Head of caudate nucleus (tissue), 42 donors: ENCODE data around the gene STX16.

Experiments used
- DNase-seq, 42 donors: peaks; one replicate each; pipeline versions ENCODE4 v3.0.0 to v3.0.0-alpha.2; 2020 to 2021; ENCODE audit warnings: mixed read lengths in 7 of 42
- intact Hi-C: fragments of 100-400 bp; cut with DNase I; formaldehyde crosslinking; loops from one replicate; pipeline ENCODE4 v1.15.0; 2022

Gene STX16

GRCh38 chr20:58633161-58634053 lies 17.7 kb upstream of the STX16 start:
- intact Hi-C loops = no loop called here
- no peak for DNase-seq

GRCh38 chr20:58634059-58634458 lies 17.0 kb upstream of the STX16 start:
- intact Hi-C loops = no loop called here
- no peak for DNase-seq

DNA sequence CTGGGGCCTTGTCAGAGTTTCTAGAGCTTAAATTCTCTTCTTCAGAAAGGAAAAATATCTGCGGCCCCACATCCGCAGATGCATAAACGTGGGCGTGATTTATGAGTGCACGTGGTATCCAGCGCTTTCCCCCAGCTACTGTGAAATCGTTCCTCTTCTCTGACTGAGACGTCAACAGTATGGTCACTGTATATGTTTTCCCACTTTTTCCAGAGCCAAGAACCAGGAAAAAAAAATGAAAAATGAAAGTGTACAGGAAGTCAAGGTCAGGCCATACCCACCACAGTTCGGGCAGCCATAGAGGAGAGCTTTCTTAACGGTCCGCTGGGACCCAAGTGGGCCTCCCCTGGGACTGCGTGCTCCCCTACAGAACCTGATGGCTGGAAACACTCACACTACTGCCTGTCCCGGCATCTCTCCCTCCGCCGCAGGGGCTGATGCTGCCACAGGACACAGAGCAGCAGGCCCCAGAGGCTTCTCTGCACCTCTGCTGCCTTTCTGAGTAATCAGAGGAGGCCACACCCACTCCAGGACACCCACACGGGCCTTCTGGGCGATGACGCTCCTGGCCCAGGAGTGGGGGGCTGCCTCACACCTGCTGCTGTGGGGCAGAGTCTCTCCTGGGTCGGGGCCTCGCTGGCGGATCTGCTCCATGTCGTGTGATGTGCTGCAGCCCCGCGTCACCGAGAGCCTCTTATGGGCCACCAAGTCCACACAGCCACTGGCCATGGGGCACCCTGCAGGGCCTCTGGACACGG lies 16.4 kb upstream of the STX16 start:
- intact Hi-C loops = no loop called here
- peak in 1 of 42 donors; percentile 11 for DNase-seq

DNA sequence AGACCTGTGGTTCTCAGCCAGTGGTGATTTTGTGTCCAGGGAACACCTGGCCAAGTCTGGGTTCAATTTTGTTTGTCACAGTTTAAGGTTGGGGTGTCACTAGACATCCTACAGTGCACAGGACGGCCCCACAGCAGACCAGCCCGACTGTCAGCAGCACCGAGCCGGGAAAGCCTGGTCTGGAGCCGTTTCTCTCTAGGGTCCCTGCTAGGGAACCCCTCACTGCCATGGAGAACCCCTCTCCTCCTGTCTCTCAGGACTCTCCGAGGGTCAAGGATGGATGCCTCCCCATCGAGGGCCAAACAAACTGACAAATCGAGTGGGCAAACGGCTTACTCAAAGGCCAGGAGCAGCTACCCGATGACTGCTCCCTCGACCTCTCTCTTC lies 15.8 kb upstream of the STX16 start:
- intact Hi-C loops = no loop called here
- DNase-seq = peak in 2 of 42 donors; percentile 2 to 15

DNA sequence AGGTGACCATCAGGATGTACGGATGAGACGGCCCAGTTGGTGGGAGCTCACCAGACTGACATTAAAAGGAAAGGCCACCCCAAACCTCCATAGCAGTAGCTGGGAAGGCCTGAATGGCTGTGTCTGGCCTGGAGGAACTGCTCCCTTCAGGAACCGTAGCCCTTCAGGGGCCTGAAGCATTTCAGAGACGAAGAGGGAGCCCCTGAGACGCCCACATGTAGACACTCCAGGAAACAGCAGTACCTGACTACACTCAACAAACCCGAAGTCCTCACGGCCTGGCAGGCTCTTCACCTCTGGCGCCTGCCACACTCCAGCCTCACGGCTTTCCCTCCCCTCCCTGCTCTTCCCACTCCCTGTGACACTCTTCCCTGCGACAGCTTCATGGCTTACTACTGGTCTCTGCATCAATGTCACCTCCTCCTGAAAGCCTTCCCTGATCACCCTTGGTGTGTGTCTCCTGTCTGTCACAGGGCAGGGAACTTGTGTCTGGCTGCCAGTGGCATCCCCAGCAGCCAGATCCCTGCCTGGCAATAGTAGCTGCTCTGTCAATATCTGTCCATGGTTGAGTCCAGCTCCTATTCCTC lies 14.6 kb upstream of the STX16 start:
- DNase-seq = peak in 1 of 42 donors; percentile 11
- intact Hi-C loops = no loop called here

- intact Hi-C loops = no loop called here
- peak in 3 of 42 donors; percentile 21 to 46 (median 22) for DNase-seq
Observed at GRCh38 chr20:58636983-58637421, 14.1 kb upstream of the STX16 start.

DNA sequence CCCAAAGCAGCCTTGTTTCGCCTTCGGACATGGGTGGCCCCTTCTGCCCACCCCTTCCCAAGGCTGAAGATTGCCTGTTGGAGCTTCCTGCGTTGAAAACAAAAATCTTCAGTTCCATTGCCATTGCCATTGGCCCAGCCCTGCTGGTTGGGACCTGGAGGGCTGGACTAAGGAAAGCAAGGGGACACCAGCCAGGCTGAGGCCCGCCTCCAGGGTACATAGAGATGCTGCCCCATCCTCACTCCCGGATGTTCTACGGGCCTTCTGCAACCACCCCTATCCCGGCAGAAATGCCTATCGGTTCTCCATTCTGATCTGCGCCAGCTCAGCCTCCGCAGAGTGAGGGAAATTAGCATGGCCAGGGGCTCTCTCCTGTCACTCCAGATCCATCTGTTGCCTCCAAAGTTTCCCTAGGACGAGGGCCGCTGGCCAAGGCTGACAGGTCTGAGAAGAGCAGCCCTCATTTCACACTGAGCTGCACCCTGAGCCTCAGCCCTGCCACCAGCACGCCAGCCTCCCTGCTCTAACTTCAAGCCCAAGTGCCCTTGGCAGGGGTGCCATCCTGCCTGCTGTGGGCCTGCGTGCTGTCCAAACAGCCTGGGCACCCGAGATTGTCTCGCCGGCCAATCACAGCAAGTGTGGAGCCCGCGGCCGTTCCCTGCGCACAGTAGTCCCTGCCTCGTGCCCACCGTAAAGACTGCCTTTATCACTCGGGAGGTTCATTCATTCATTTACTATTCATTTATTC lies 13.4 kb upstream of the STX16 start:
- intact Hi-C loops = no loop called here
- DNase-seq = peak in 6 of 42 donors; percentile 12 to 46 (median 26)

DNA sequence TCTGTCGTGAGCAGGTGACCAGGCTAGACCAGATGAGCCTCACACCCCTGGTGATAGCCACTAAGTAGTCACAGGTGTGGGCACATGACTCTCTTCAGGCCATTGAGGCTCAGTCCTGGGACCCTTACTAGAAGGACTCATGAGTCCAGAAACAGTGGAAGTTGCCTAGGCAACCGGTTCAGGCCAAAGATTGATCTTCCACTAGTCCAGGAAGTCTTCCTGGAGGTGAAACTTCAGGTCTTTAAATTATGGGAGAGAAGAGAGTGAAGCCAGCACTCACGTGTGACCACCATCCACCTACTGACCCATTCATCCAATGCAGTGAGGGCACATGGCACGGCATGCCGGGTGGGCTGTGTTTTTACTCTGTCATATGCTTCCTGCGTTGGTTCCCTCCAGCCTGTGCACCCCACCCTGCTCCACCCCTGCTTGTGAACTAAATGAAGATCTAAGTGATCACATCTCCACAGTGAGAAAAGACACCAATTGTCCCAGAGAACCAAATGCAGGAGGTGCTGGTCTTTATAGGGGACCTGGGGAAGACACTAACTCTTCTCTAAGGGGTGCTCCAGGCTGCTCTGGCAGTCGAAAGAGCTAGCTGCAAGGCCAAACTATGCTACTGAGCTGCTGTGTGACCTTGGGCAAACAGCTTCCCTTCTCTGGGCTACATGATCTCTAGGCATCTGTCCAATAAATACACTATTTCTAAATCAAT lies 12.5 kb upstream of the STX16 start:
- intact Hi-C loops = no loop called here

GRCh38 chr20:58639182-58640146 lies 11.6 kb upstream of the STX16 start:
- intact Hi-C loops = loop anchor here (10.0 kb wide), 1 partner anchor 245 kb away; no protein-coding TSS in a partner anchor
- DNase-seq = peak in 2 of 42 donors; percentile 7 to 18

More for the DNA sequence above, 12.5 kb upstream of the STX16 start:
- peak in 1 of 42 donors; percentile 15 for DNase-seq

- intact Hi-C loops = loop anchor here (10.0 kb wide), 1 partner anchor 246 kb away; no protein-coding TSS in a partner anchor
- DNase-seq = peak in 2 of 42 donors; percentile 20 to 28
Observed at GRCh38 chr20:58640446-58640845, 10.6 kb upstream of the STX16 start.

GRCh38 chr20:58642441-58642840 lies 8.6 kb upstream of the STX16 start:
- intact Hi-C loops = loop anchor here (10.0 kb wide), 1 partner anchor 248 kb away; no protein-coding TSS in a partner anchor
- DNase-seq = peak in 4 of 42 donors; percentile 2 to 12 (median 4)

DNA sequence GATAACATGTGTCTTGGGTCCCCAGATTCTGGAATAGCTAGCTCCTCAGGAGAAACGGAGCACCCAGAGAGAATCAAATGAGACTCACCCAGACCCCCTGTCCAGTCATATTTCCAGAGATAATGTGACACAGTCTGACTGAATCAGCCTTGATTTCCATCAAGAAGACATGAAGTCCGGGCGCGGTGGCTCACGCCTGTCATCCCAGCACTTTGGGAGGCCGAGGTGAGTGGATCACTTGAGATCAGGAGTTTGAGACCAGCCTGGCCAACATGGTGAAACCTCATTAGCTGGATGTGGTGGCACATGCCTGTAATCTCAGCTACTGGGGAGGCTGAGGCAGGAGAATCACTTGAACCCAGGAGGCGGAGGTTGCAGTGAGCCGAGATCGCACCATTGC lies 8.2 kb upstream of the STX16 start:
- DNase-seq = peak in 5 of 42 donors; percentile 2 to 23 (median 4)
- intact Hi-C loops = loop anchor here (10.0 kb wide), 1 partner anchor 248 kb away; no protein-coding TSS in a partner anchor

DNA sequence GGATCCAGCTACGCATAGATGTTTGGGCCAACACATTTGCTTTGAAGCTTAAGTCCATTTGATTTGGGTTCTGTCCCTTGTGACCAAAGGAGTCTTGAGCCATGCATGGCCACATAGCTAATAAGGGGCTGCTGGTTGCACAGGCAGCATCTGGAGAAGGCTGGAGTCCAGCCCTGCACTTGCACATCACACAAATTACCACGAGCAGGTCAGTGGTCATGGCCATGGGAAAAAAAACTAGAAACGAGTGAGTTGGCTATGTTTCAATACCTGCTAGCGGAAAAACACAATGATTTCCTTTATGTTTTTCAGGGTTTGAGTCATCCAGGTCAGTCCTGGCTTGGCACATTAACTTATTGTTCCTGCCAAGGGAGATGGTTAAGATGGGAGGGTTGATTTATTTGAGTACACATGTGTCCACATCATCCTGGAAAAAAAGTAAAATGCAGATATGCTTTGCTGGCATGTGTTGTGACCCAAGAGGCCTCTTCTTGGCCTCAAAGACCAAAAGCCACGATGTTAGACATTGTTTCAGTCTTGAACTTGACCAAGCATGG lies 5.6 kb upstream of the STX16 start:
- intact Hi-C loops = loop anchor here (10.0 kb wide), 1 partner anchor 251 kb away; no protein-coding TSS in a partner anchor

GRCh38 chr20:58646257-58646656 lies 4.8 kb upstream of the STX16 start:
- intact Hi-C loops = loop anchor here (10.0 kb wide), 1 partner anchor 251 kb away; no protein-coding TSS in a partner anchor
- peak in 4 of 42 donors; percentile 2 to 12 (median 6) for DNase-seq

More for the DNA sequence above, 5.6 kb upstream of the STX16 start:
- peak in 3 of 42 donors; percentile 3 to 11 (median 6) for DNase-seq

GRCh38 chr20:58646703-58647102 lies 4.4 kb upstream of the STX16 start:
- intact Hi-C loops = loop anchor here (10.0 kb wide), 1 partner anchor 252 kb away; no protein-coding TSS in a partner anchor
- peak in 4 of 42 donors; percentile 5 to 27 (median 20) for DNase-seq
